RWPE2 (cell line): Measurements from ENCODE around the gene ABL2.
"Not testable (repeated sequence)": the region's sequence is repeated elsewhere in the genome, so short reads cannot be mapped to it uniquely, and the experiment has no call there.

ENCODE experiments used
- ATAC-seq: fragments of 200-7000 bp; cut with Tn5 transposase; 3 replicates; pipeline ENCODE4 v1.9.1; 2021; ENCODE audit warnings: low read depth
- DNase-seq: peaks from one replicate; pipeline ENCODE4 v3.0.0-alpha.2; 2020; ENCODE audit warnings: low spot score
- H3K27ac ChIP-seq: fragments of 450-650 bp; 2 replicates; pipeline ENCODE4 v1.5.1; 2017; ENCODE audit warnings: mild to moderate bottlenecking; ENCODE audit not compliant: poor library complexity, severe bottlenecking
- H3K27me3 ChIP-seq: fragments of 250-450 bp; sonication (Bioruptor Pico); 2 replicates; pipeline ENCODE4 v1.5.1; 2021; ENCODE audit warnings: mild to moderate bottlenecking, moderate library complexity; ENCODE audit not compliant: insufficient read depth, poor library complexity, severe bottlenecking
- H3K36me3 ChIP-seq: fragments of 250-450 bp; sonication (Bioruptor Pico); 2 replicates; pipeline ENCODE4 v1.5.1; 2020; ENCODE audit warnings: low read depth, mild to moderate bottlenecking, moderate library complexity
- H3K4me1 ChIP-seq: fragments of 250-450 bp; sonication (Bioruptor Pico); 2 replicates; pipeline ENCODE4 v1.5.1; 2021; ENCODE audit warnings: mild to moderate bottlenecking, moderate library complexity; ENCODE audit not compliant: insufficient read depth, poor library complexity, severe bottlenecking
- H3K4me3 ChIP-seq: fragments of 250-450 bp; sonication (Bioruptor Pico); 2 replicates; pipeline ENCODE4 v1.5.1; 2021; ENCODE audit warnings: mild to moderate bottlenecking, moderate library complexity; ENCODE audit not compliant: severe bottlenecking
- H3K9me3 ChIP-seq: fragments of 250-450 bp; sonication (Bioruptor Pico); 2 replicates; pipeline ENCODE4 v1.5.1; 2021; ENCODE audit warnings: mild to moderate bottlenecking, moderate library complexity; ENCODE audit not compliant: severe bottlenecking
- CTCF ChIP-seq: fragments of 450-650 bp; IDR thresholded peaks from one replicate; pipeline ENCODE4 v1.5.1; 2017; ENCODE audit warnings: mild to moderate bottlenecking, moderate library complexity; ENCODE audit not compliant: poor library complexity, severe bottlenecking

ABL2 gene

DNA sequence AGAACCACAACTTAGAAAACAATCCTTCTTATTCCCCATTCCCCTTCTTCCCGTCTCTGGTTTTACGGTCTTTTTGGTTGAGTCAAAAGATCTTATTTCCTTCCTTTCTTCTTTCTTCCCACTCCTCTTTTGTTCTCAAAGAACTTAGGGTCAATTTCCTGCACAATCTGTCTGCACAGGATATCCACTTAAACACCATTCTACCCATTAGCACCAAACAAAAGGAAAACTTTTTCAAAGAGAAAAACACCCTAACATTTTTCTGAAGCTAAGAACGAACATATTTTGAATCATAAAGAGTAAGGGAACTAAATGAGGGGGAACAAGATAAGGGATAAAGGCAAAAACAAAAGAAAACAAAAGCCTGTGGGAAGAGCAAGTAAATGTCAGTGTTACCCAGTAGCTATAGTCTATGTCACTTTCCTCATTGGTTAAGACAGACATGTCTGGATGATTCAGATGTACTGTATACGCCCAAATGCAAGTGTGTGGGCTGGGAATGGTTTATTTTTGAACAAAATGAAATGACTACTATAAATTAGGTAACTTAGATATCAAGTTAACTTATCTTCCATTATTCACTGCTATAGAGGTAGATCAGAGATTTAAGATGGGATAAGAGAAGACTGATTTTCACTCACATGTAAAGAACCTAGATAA is 87.8 kb downstream of the ABL2 start:
- no peak for DNase-seq
- ATAC-seq = peak; percentile 72
- Histone ChIP-seq H3K27ac (peak overlapping the region; percentile 98), H3K36me3 (peaks cover 14% of the 10 kb centered on the region), H3K4me1 (peaks cover 40% of the 10 kb centered on the region), H3K4me3 (peak overlapping the region; percentile 42), H3K9me3 (no peaks in the 10 kb centered on the region), H3K27me3 (no peaks in the 10 kb centered on the region)
- no peak for TF ChIP-seq CTCF

- Histone ChIP-seq H3K27ac (peak overlapping the region; percentile 7), H3K4me1 (peaks cover 23% of the 10 kb centered on the region), H3K36me3 (peaks cover 23% of the 10 kb centered on the region)
- H3K9me3 ChIP-seq, ATAC-seq, H3K4me3 ChIP-seq, H3K27me3 ChIP-seq, DNase-seq: not testable (repeated sequence)
Measured at GRCh38 chr1:179138755-179139154, 90.7 kb downstream of the ABL2 start.

DNA sequence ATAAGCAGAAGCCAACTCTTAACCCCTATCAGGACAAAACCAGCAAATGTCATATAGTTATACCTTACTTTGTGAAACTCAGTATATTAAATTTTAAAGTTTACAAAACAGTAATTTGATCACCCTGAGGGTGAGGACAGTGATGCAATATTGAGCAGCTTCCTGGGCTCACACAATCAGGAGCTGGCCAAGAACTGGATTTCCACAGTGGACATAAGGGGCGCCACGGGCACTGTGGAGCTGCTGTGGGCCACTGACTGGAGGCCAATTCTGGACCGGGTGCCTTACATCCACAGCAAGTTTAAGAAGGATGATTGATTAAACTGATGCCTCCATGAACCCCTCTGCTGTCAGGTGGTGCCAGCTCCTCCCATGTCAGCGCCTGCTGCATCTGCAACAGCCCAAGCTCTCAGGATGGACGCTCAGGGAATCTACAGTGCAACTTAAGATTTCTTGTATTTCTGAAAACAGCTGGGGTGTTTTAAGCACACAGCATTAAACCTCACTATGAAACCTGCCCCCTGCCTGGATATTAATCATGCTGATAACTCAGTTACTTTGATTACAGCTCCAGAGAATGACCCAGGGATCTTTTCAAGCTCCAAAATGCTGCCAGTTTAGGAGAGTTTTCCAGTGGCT is 91.7 kb downstream of the ABL2 start:
- H3K4me3 ChIP-seq = no peak overlapping the region
- no peaks in the 10 kb centered on the region for H3K27me3 ChIP-seq
- H3K9me3 ChIP-seq = no peaks in the 10 kb centered on the region
- peaks cover 31% of the 10 kb centered on the region for H3K36me3 ChIP-seq
- H3K4me1 ChIP-seq = peaks cover 20% of the 10 kb centered on the region
- DNase-seq (no peak), ATAC-seq (peak; percentile 43)
- peak overlapping the region; percentile 7 for H3K27ac ChIP-seq
- no peak for TF ChIP-seq CTCF

GRCh38 chr1:179135707-179136106 is 93.8 kb downstream of the ABL2 start:
- Histone ChIP-seq H3K4me1 (peaks cover 16% of the 10 kb centered on the region), H3K36me3 (peaks cover 46% of the 10 kb centered on the region)
- not testable (repeated sequence) for H3K9me3 ChIP-seq, H3K4me3 ChIP-seq, DNase-seq, ATAC-seq, H3K27me3 ChIP-seq, H3K27ac ChIP-seq

- ATAC-seq, H3K4me3 ChIP-seq, H3K9me3 ChIP-seq, H3K27me3 ChIP-seq, DNase-seq, H3K27ac ChIP-seq: not testable (repeated sequence)
- H3K36me3 ChIP-seq = peaks cover 46% of the 10 kb centered on the region
- H3K4me1 ChIP-seq = peaks cover 16% of the 10 kb centered on the region
Measured at GRCh38 chr1:179135168-179135567, 94.3 kb downstream of the ABL2 start.

GRCh38 chr1:179129702-179130473 is 99.6 kb downstream of the ABL2 start:
- DNase-seq (no peak), ATAC-seq (peak; percentile 22)
- no peaks in the 10 kb centered on the region for H3K9me3 ChIP-seq
- peaks cover 55% of the 10 kb centered on the region for H3K4me1 ChIP-seq
- peak overlapping the region; percentile 75 for H3K27ac ChIP-seq
- H3K27me3 ChIP-seq = no peaks in the 10 kb centered on the region
- TF ChIP-seq CTCF = no peak
- H3K36me3 ChIP-seq = peaks cover 92% of the 10 kb centered on the region
- no peak overlapping the region for H3K4me3 ChIP-seq
